GM19025 (cell line): ENCODE results near the gene CACNA2D3.

Experiments used
- ATAC-seq: cut with Tn5 transposase; IDR thresholded peaks from one replicate; pipeline ENCODE4 v1.9.1; 2021; ENCODE audit warnings: mild to moderate bottlenecking, low read depth, moderate library complexity; ENCODE audit not compliant: unreplicated experiment

CACNA2D3 gene

DNA sequence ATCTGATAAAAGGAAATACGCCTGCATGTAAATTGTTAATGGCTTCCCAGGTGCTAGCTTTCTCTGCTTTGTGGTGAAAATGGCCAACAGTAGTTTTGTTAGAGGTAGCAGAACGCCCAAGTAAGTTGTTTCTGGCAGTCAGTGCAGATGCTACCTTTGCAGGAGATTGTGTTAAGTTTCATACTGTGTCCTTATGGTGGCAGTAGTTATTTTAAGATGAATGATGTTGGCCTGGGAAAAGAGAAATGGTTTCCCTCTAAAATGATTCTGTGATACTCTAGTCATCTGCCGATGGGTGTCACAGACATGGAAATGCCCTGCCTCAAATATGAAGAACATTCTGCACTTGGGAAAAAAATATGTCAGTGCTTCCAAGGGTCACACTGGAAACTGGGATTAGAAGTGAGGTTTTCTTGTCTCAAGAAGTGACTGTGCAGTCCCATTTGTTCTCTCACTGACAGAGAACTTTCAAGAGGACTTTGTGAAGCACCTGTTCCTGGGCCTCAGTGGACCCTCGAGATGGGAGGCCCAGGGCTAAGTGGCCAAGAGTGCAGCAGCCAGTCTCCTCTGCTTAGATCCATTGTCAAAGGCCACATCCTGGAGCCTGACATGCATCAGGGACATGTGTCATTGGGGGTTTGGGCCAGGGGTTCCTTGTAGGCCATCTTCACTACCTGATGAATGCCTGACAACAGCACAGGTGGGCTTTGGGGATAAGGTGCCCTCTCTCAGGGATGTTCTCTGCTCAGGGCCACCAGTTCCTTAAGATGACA, 393.3 kb downstream of the CACNA2D3 start:
- ATAC-seq = no peak

DNA sequence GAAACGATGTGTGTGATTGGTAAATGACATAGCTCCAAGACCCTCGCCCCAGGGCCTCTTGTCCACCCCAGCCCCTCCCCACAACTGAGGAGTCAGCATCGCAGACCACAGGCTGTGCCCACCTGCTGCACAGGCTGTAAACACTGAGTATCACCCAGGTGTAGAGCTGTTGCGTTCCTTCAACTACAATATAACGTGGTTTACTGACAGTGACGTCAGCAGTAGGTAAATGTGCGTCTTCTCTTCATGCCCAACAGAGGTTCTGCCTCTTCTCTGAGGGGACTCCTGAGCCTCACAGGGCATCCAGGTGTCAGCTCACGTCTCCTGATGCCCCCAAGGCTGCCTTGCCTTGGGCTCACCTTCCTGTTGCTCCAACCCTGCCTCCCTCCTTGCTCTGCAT, 395.1 kb downstream of the CACNA2D3 start:
- no peak for ATAC-seq

DNA sequence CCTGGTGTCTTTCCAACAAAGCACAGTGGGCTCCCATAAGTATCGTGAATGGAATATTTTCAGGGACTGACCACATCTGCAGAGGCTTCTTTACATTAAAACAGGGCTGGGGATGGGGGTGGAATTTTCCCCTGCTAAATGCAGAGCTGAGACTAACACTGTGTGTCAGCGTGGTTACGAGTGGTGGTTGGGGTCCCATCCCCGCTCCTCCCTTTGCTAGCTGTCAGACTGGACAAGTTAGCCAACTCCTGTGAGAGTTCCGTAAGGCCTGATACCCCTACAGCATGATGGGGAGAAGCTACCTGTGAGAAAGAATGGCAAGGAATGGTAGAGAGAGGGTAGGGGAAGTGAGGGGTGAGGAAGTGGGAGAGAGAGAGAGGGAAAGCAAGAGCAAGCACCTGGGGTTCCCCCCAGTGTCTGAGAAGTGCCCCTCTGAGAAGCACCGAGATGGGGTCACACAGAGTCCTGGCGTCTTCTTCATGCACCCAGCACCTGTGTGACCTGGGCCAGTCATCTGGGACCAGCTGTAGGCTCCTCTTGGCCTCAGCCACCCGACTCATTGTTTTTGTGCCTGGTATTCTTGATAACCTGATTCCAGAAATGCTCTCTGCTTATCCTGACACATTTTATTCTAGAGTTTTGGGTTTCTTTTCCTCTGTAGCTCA, 395.8 kb downstream of the CACNA2D3 start:
- ATAC-seq = no peak

GRCh38 chr3:54519493-54519892, 397.1 kb downstream of the CACNA2D3 start:
- ATAC-seq = no peak

DNA sequence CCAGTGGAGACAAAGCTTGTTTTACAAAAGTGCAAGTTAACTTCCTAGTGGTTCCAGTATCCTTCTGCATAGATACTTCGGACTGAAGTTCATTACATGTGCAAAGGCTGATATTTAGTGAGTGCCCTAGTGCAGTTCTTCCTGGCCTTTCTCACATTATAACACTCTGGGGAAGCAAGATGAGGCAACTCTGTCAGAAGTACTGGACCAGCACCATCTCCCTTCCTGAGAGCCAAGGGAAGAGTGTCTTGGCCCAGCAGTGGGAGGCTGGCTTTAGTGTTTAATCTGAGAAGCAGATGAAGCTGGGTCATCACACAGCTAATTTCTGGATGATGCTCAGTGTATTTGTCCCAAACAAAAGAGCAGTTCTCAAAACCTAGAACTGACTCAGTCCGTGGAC, 397.7 kb downstream of the CACNA2D3 start:
- ATAC-seq = no peak

DNA sequence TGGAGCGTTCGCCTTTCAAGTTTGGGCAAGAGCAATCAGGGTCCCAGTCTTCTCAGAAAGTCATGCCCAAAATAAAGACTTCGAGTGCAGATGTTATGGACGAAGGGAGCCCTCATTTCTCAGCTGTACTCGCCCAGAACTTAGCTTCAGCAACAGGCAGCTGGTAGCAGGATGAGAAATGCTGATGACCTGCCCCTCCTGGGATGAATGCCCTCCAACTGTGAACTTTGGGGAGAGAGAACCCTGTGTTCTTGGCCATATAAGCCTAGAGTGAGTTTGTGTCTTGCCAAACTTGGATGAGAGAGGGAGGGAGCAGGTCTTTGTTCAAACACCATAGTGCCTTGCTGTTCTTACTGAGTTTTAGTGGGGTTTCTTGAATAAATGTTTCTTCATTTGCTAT, 405.2 kb downstream of the CACNA2D3 start:
- ATAC-seq = no peak

- ATAC-seq = no peak
These were observed 405.6 kb downstream of the CACNA2D3 start for GRCh38 chr3:54527953-54528352.

- ATAC-seq = no peak
These were observed 406.3 kb downstream of the CACNA2D3 start for GRCh38 chr3:54528668-54529067.

GRCh38 chr3:54530091-54530490, 407.7 kb downstream of the CACNA2D3 start:
- no peak for ATAC-seq

DNA sequence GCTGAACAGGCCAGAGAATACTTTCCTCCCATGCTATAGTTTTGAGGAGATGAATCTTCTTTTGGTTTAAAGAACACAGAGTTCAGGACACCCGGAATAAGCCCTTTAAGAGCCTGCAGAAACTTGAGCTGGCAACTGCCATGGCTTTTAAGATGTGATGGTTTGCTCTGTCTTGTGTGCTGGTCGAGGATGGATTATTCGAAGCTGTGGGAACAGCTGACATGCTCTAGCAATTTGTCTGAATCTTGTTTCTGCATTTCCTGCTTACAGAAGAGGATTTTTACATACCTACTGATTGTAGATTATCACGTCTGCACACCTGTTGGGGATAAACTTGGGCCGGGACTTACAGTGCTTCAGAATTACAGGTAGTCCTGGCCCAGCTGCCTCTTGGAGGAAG, 408.6 kb downstream of the CACNA2D3 start:
- no peak for ATAC-seq

- no peak for ATAC-seq
These were observed 409.4 kb downstream of the CACNA2D3 start for GRCh38 chr3:54531741-54532140.

DNA sequence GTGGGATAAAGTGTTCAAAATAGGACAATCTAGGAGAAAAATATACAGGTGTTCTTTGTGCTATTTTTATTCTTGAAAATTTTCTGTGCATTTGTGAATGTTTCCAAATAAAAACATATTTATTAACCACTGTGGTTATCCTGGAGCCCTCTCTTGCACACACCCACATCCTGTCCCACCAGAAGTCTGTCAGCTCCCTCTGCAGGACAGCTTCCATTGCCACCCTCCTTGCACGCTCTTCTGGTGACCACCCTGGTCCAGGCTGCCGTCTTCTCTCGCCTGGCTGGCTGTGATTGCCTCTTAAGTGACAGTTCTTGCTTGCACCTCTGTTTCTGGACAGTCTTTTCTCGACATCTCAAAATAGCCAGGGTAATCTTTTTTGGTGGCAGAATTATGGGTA, 411.5 kb downstream of the CACNA2D3 start:
- ATAC-seq = no peak

GRCh38 chr3:54535619-54536018, 413.3 kb downstream of the CACNA2D3 start:
- no peak for ATAC-seq

DNA sequence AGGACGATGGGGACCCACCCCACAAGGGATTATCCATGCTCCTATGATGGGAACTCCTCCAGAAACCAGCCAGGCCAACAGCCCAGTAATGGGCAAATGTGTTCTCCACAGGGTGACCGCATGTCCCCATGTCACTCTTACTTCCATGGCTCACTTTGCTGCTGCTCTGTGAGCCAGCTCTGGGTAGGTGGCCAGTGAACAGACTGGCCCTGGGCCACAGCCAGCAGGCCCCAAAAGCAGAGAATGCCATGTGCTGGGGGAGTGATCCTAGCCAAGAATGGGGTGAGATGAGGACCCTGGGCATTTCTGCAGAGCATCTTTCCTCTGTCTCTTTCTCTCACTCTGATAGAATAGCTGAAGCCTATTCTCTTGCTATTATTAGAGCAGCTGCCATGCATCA, 414.1 kb downstream of the CACNA2D3 start:
- ATAC-seq = no peak

GRCh38 chr3:54537506-54537905, 415.2 kb downstream of the CACNA2D3 start:
- no peak for ATAC-seq

DNA sequence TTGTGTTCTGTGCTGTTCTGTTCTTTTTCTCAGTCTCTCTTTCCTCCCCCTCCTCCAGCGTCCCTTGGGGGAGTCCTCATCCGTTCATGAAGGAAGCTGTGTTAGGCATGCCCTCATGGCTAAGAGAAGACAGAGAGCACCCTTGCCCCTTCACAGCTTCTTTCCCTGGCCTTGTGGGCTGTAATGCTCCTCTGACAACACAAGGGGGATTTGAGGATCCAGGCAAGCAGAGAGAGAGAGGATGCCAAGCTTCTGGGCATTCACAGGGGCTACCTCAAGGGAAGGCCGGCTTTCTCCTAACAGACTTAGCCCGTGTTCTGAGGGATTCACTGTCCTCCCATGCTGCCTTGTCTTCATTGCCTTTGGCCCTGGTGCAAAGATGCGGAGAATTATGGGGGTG, 416.0 kb downstream of the CACNA2D3 start:
- no peak for ATAC-seq

GRCh38 chr3:54541369-54541768, 419.0 kb downstream of the CACNA2D3 start:
- no peak for ATAC-seq

GRCh38 chr3:54543446-54543845, 421.1 kb downstream of the CACNA2D3 start:
- no peak for ATAC-seq

- ATAC-seq = no peak
These were observed 424.7 kb downstream of the CACNA2D3 start for GRCh38 chr3:54547051-54547450.

- ATAC-seq = no peak
These were observed 425.5 kb downstream of the CACNA2D3 start for GRCh38 chr3:54547846-54548245.

- no peak for ATAC-seq
These were observed 427.4 kb downstream of the CACNA2D3 start for GRCh38 chr3:54549607-54550220.
